Peyer's patch (tissue), 4 donors: ENCODE data around the gene GLO1. TPM values are rescaled to one million over a fixed set of nuclear protein-coding genes. Genes with fewer than 3 reads are reported as not detected.

ENCODE experiments used
- DNase-seq, 3 donors: peaks; one replicate each; pipeline ENCODE4 v3.0.0-alpha.2; 2017 to 2019
- H3K27ac ChIP-seq, 4 donors: fragments of 200-600 bp; sonication (generic); one replicate each; pipeline ENCODE4 v1.5.1; 2016 to 2019
- H3K27me3 ChIP-seq, 2 donors: fragments of 200-600 bp; sonication (generic); one replicate each; pipeline ENCODE4 v1.5.1; 2019
- H3K36me3 ChIP-seq, 3 donors: fragments of 200-600 bp; sonication (generic); one replicate each; pipeline ENCODE4 v1.5.1; 2016 to 2019
- H3K4me1 ChIP-seq, 4 donors: fragments of 200-600 bp; sonication (generic); one replicate each; pipeline ENCODE4 v1.5.1; 2016 to 2019
- H3K4me3 ChIP-seq, 4 donors: fragments of 200-600 bp; sonication (generic); 1 replicate in 3 of 4; 2 replicates in 1 of 4; pipeline ENCODE4 v1.5.1; 2016 to 2019; ENCODE audit warnings: mild to moderate bottlenecking in 1 of 4
- H3K9me3 ChIP-seq, 4 donors: fragments of 200-600 bp; sonication (generic); one replicate each; pipeline ENCODE4 v1.5.1; 2016 to 2019; ENCODE audit warnings: mild to moderate bottlenecking in 1 of 4
- CTCF ChIP-seq, 6 experiments: fragments of 450-650 bp in 4 of 6; fragments of 200-600 bp in 2 of 6; sonication (generic) in 1 of 6; IDR thresholded peaks; one replicate each; pipeline ENCODE4 v1.5.1; 2017 to 2019; ENCODE audit warnings: antibody characterized with exemption in 6 of 6, mild to moderate bottlenecking in 3 of 6, moderate library complexity in 1 of 6
- POLR2A ChIP-seq, 2 donors: fragments of 450-650 bp; IDR thresholded peaks; one replicate each; pipeline ENCODE4 v1.5.1; 2017; ENCODE audit warnings: antibody characterized with exemption in 2 of 2, mild to moderate bottlenecking in 2 of 2, moderate library complexity in 2 of 2
- total RNA-seq, 4 donors: library from RNA; depleted of rRNA; stranded (reverse); fragments of >200 nt; gene quantifications; one replicate each; pipeline ENCODE4 v1.1.0, GENCODE V29; 2016

GLO1 gene
- total RNA-seq, 4 donors from 2014 or later, result 62.1 to 190 (median 71.6) TPM

DNA sequence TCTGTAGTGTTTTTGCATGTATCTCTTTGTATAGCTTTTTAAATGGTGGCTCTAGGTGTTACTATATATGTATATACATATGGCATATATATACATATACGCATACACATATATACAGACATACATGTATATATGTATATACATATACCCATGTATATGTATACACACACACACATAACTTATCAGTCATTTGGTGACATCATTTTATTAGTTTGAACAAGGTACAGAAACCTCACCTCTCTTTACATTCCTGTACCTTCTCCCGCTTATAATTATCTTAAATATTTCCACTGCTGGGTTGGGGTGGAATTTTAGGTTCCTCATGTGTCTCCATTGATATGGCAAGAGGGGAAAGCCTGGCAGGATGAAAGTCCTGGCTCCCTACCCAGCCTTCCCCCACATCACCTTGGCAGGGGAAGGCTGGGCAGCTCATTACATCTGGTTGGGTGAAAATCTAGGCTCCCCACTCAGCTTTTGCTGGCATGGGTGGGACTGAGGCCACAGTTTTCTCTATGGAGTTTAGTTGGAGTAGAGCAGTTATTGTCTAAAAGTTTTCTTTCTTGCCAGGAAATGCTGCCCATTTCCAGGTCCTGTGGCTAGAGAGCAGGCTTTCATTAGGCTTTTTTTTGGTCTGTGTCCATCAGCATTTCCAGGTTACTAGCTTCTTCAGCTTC, 7.6 kb downstream of the GLO1 start:
- Histone ChIP-seq H3K4me3 (no peak overlapping the region), H3K9me3 (no peaks in the 10 kb centered on the region), H3K36me3 (no peaks in the 10 kb centered on the region), H3K27me3 (no peaks in the 10 kb centered on the region), H3K4me1 (peaks cover 0 to 5% (median 3%) of the 10 kb centered on the region in 4 donors), H3K27ac (no peak overlapping the region)
- no peak for DNase-seq
- TF ChIP-seq CTCF (IDR thresholded peaks at IDR 0.05) (no peak), POLR2A (IDR thresholded peaks at IDR 0.05) (no peak)

DNA sequence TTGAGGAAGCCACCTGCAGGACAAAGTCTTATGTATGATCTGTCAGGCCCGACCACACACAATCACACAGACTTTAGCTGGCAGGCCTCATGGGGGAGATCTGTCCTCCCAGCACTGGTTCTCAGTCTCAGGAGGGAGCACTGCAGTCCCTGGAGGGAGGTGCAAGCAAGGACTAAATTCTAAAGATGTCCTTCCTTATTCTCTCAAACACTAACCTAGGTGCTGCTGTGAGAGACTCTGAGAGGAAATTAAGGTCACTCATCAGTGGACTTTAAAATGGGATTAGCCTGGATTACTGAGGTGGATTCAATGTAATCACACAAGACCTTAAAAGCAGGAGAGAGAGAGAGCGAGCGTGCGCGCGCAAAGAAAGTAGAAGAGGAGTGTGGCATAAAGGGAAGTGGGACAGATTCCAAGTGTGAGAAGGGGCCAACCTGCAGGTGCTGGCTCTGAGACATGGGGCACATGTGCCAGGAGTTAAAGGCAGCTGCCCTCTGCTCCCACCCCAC, 14.3 kb downstream of the GLO1 start:
- TF ChIP-seq CTCF (IDR thresholded peaks at IDR 0.05) (no peak), POLR2A (IDR thresholded peaks at IDR 0.05) (no peak)
- Histone ChIP-seq H3K27me3 (no peaks in the 10 kb centered on the region), H3K36me3 (peaks cover 0 to 8% (median 0%) of the 10 kb centered on the region in 3 donors), H3K27ac (peak overlapping the region in 2 of 4 donors; percentile 12 to 18), H3K4me1 (peaks cover 0 to 5% (median 0%) of the 10 kb centered on the region in 4 donors), H3K9me3 (no peaks in the 10 kb centered on the region), H3K4me3 (no peak overlapping the region)
- peak in 2 of 3 donors; percentile 47 to 65 for DNase-seq

GRCh38 chr6:38687549-38687948, 15.4 kb downstream of the GLO1 start:
- Histone ChIP-seq H3K9me3 (no peaks in the 10 kb centered on the region), H3K36me3 (peaks cover 0 to 19% (median 0%) of the 10 kb centered on the region in 3 donors), H3K4me3 (no peak overlapping the region), H3K27me3 (no peaks in the 10 kb centered on the region), H3K27ac (no peak overlapping the region), H3K4me1 (peaks cover 0 to 5% (median 0%) of the 10 kb centered on the region in 4 donors)
- no peak for DNase-seq
- TF ChIP-seq CTCF (IDR thresholded peaks at IDR 0.05) (no peak), POLR2A (IDR thresholded peaks at IDR 0.05) (no peak)

GRCh38 chr6:38687043-38687353, 15.9 kb downstream of the GLO1 start:
- H3K4me1 ChIP-seq, result peaks cover 0 to 5% (median 0%) of the 10 kb centered on the region in 4 donors
- no peak for DNase-seq
- H3K27me3 ChIP-seq, result no peaks in the 10 kb centered on the region
- no peaks in the 10 kb centered on the region for H3K9me3 ChIP-seq
- H3K4me3 ChIP-seq, result no peak overlapping the region
- H3K36me3 ChIP-seq, result peaks cover 0 to 24% (median 0%) of the 10 kb centered on the region in 3 donors
- no peak for TF ChIP-seq CTCF (IDR thresholded peaks at IDR 0.05)
- no peak for TF ChIP-seq POLR2A (IDR thresholded peaks at IDR 0.05)
- H3K27ac ChIP-seq, result no peak overlapping the region

DNA sequence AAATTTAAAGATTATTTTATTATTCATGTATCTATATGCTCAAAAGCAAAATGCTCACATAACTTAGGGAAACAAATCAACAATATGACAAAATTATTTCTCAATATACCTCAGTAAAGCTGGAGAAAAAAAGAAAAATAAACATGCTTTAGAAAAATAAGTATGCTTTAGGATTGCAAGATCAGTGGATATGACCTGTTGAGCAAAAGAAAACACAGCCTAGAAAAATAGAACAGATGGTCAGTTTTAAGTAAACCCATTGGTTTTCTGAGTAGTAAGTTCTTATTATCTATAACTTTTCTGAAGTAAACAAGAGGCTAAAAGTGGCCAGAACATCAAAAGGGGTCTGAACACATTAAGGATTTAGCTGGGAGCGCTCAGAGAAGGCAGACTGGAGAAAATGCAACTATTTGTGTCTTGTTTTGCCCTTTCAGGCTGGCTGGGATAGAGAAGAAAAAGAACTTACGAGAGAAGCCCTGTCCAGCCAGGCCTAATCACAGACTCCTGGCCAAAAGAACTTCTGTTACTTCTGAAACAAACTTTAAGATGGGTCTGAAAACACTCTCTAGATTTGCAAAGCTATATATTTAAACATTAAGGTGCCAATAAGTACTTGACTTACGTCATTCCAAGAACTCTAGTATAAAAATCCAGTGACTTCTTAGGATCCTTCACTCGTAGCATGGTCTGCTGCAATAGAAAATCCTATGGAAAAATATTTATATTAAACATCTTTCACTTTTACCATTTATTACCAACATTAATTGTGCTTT, 16.5 kb downstream of the GLO1 start:
- Histone ChIP-seq H3K36me3 (peaks cover 0 to 29% (median 0%) of the 10 kb centered on the region in 3 donors), H3K9me3 (no peaks in the 10 kb centered on the region), H3K27me3 (no peaks in the 10 kb centered on the region), H3K27ac (no peak overlapping the region), H3K4me3 (no peak overlapping the region), H3K4me1 (peaks cover 0 to 5% (median 0%) of the 10 kb centered on the region in 4 donors)
- no peak for TF ChIP-seq POLR2A (IDR thresholded peaks at IDR 0.05)
- no peak for TF ChIP-seq CTCF (IDR thresholded peaks at IDR 0.05)
- DNase-seq, result no peak
